SK-N-MC (cell line): ENCODE data around the gene ZNF407.

Source experiments
- EZH2 ChIP-seq: fragments of 200-600 bp; sonication (generic); IDR thresholded peaks from one replicate; pipeline ENCODE4 v1.6.1; 2017; ENCODE audit warnings: antibody characterized with exemption
- POLR2AphosphoS5 ChIP-seq: IDR thresholded peaks from 2 replicates; pipeline ENCODE4 v1.6.1; 2012; ENCODE audit warnings: mild to moderate bottlenecking, low read depth, low read length, borderline replicate concordance

DNA sequence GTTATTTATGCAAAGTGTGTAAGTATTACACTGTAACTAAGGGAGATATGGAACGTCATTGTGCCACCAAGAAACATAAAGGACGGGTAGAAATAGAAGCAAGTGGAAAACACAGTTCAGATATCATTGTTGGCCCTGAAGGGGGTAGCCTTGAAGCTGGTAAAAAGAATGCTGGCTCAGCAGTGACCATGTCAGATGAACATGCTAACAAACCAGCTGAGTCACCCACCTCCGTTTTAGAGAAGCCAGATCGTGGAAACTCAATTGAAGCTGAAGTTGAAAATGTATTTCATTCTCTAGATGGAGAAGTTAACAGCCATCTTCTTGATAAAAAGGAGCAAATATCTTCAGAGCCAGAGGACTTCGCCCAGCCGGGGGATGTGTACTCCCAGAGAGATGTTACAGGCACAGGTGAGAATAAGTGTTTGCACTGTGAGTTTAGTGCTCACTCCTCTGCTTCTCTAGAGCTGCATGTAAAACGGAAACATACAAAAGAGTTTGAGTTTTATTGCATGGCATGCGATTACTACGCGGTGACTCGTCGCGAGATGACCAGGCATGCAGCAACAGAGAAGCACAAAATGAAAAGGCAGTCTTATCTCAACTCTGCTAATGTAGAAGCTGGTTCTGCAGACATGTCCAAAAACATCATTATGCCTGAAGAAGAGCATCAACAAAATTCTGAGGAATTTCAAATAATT, 36.1 kb downstream of the ZNF407 start:
- no peak for TF ChIP-seq POLR2AphosphoS5
- no peak for TF ChIP-seq EZH2
